HepG2 (cell line): ENCODE measurements around the gene ZNF385B. TPM values are rescaled to one million over a fixed set of nuclear protein-coding genes. Genes with fewer than 3 reads are reported as not detected.

Source experiments
- ATAC-seq: fragments of 200-7000 bp; cut with Tn5 transposase; 3 replicates; pipeline ENCODE4 v1.9.1; 2020; ENCODE audit warnings: mild to moderate bottlenecking, moderate library complexity
- BruUV-seq: library from RNA; stranded (reverse); fragments of 400-500 nt; replicated peaks from 2 replicates; lab custom pipeline; 2021; lab: Mats Ljungman, UMichigan
- CTCF ChIA-PET: fragments of 300-600 bp; formaldehyde crosslinking; extraction: SDS; loops from one replicate; lab custom pipeline; 2021; ENCODE audit warnings: low total read pairs, inconsistent platforms, low intra/inter-chr PET ratio; lab: Yijun Ruan, JAX
- POLR2A ChIA-PET: fragments of 350-600 bp; sonication (Branson Sonifier 250); formaldehyde crosslinking; loops from one replicate; lab custom pipeline; 2020; ENCODE audit warnings: antibody characterized with exemption, inconsistent platforms; lab: Yijun Ruan, JAX
- DNase-seq: peaks from one replicate; pipeline ENCODE4 v3.0.0-alpha.2; 2015; ENCODE audit warnings: low spot score
- FAIRE-seq: peaks from 3 replicates; lab custom pipeline; 2011; peaks lifted over from hg19 to GRCh38; lab: Jason Lieb, UNC
- H2AFZ ChIP-seq: one replicate; pipeline ENCODE4 v1.6.1; 2011; ENCODE audit warnings: low read length, inconsistent platforms
- H3K27ac ChIP-seq: fragments of 300-600 bp; 3 replicates; pipeline ENCODE4 v1.8.0; 2011; ENCODE audit warnings: mixed run types, mild to moderate bottlenecking, mixed read lengths, low read length, inconsistent platforms; ENCODE audit not compliant: insufficient read depth; ENCODE audit errors: extremely low read length
- H3K27me3 ChIP-seq, 2 experiments: fragments of 200-600 bp in 1 of 2; 2 replicates in 1 of 2; 3 replicates in 1 of 2; pipeline versions ENCODE4 v1.6.0 to v1.8.0; 2011; ENCODE audit warnings: low read length in 2 of 2, mild to moderate bottlenecking in 2 of 2, moderate library complexity in 2 of 2, inconsistent platforms in 1 of 2; ENCODE audit not compliant: insufficient read depth in 2 of 2, control insufficient read depth in 1 of 2
- H3K36me3 ChIP-seq, 2 experiments: fragments of 200-600 bp in 1 of 2; replicated peaks in 1 of 2; 2 replicates in 1 of 2; 3 replicates in 1 of 2; pipeline versions ENCODE4 v1.5.1 to v1.8.0; 2011; ENCODE audit warnings: low read length in 2 of 2, inconsistent platforms in 1 of 2; ENCODE audit not compliant: insufficient read depth in 2 of 2, control insufficient read depth in 1 of 2
- H3K4me1 ChIP-seq: 2 replicates; pipeline ENCODE4 v1.5.1; 2012; ENCODE audit warnings: low read length, inconsistent platforms; ENCODE audit not compliant: insufficient read depth
- H3K4me2 ChIP-seq: 2 replicates; pipeline ENCODE4 v1.6.0; 2011; ENCODE audit warnings: low read depth, low read length, inconsistent platforms
- H3K4me3 ChIP-seq, 3 experiments: fragments of 200-600 bp in 1 of 3; sonication (generic), shearing (Covaris generic) in 1 of 3; replicated peaks in 1 of 3; 2 replicates each; pipeline ENCODE4 v1.5.1; 2011 to 2016; ENCODE audit warnings: low read length in 3 of 3, inconsistent platforms in 2 of 3, low read depth in 2 of 3, mild to moderate bottlenecking in 2 of 3, control low read depth in 1 of 3, mixed read lengths in 1 of 3; ENCODE audit not compliant: insufficient read depth in 1 of 3
- H3K79me2 ChIP-seq: one replicate; pipeline ENCODE4 v1.6.1; 2011; ENCODE audit warnings: low read length, inconsistent platforms; ENCODE audit not compliant: insufficient read depth
- H3K9ac ChIP-seq: 2 replicates; pipeline ENCODE4 v1.6.0; 2011; ENCODE audit warnings: mild to moderate bottlenecking, low read depth, low read length, inconsistent platforms; ENCODE audit not compliant: insufficient read depth
- H3K9me3 ChIP-seq: 2 replicates; pipeline ENCODE4 v1.5.1; 2012; ENCODE audit warnings: mild to moderate bottlenecking, low read length
- H4K20me1 ChIP-seq: 2 replicates; pipeline ENCODE4 v1.6.0; 2011; ENCODE audit warnings: inconsistent platforms, mild to moderate bottlenecking, low read length, moderate library complexity; ENCODE audit not compliant: insufficient read depth
- ZNF530 ChIP-seq: sonication (generic); formaldehyde crosslinking; IDR thresholded peaks from 2 replicates; pipeline ENCODE4 v1.5.0; 2020; ENCODE audit warnings: low read depth, mild to moderate bottlenecking, missing genetic modification reagents
- WGBS: methylation state at CpG from one replicate; pipeline ENCODE4 v1.1.6; 2017; ENCODE audit warnings: low lambda C conversion rate; 5-methylcytosine and 5-hydroxymethylcytosine counted together
- in situ Hi-C: cut with HindIII; loops from 2 replicates; pipeline ENCODE4 v1.10.0; 2017; ENCODE audit warnings: low pct_unique_long_range_greater_than_20kb; ENCODE audit not compliant: extremely low pct_ligation_motif_present
- intact Hi-C: fragments of 100-400 bp; cut with micrococcal nuclease; formaldehyde crosslinking; loops from one replicate; pipeline ENCODE4 v1.10.0; 2022; ENCODE audit not compliant: unreplicated experiment
- polyA plus RNA-seq, 8 experiments: library from polyadenylated mRNA; depleted of rRNA in 3 of 8; stranded (reverse) in 7 of 8; unstranded in 1 of 8; fragments of >200 nt; fragmentation: Illumina TruSeq in 4 of 8; extraction: Trizol in 4 of 8; gene quantifications; 2 replicates each; pipeline versions ENCODE4 v1.2.1 to v1.2.3, GENCODE V29; 2011 to 2016; ENCODE audit warnings: low read depth in 4 of 8, missing spikeins in 1 of 8, mixed read lengths in 1 of 8; ENCODE audit not compliant: insufficient read depth in 1 of 8
- total RNA-seq, 5 experiments: library from RNA; depleted of rRNA; stranded (reverse); fragments of >200 nt; fragmentation: Illumina TruSeq; extraction: Trizol; gene quantifications; 2 replicates each; pipeline ENCODE4 v1.2.3, GENCODE V29; 2016; ENCODE audit warnings: low read depth in 1 of 5
- TF ChIP-seq, protein P1 (sequence below): sonication (generic); formaldehyde crosslinking; IDR thresholded peaks from 2 replicates; pipeline ENCODE4 v1.4.0; 2020; ENCODE audit warnings: missing genetic modification reagents
- TF ChIP-seq, protein P2 (sequence below): sonication (generic); formaldehyde crosslinking; IDR thresholded peaks from 2 replicates; pipeline ENCODE4 v1.5.0; 2020; ENCODE audit warnings: mild to moderate bottlenecking, missing genetic modification reagents, moderate library complexity
- TF ChIP-seq, protein P3 (sequence below): sonication (generic); formaldehyde crosslinking; IDR thresholded peaks from 2 replicates; pipeline ENCODE4 v1.5.0; 2020; ENCODE audit warnings: missing genetic modification reagents
- TF ChIP-seq, protein P4 (sequence below): sonication (generic); formaldehyde crosslinking; IDR thresholded peaks from 2 replicates; pipeline ENCODE4 v1.8.0; 2022; ENCODE audit warnings: mild to moderate bottlenecking, missing genetic modification reagents; ENCODE audit not compliant: insufficient replicate concordance

Gene ZNF385B
- total and polyA plus RNA-seq, 2 of the 13 experiments (the other 11 are each of a cell fraction or from before 2014, with no cell fraction given) = 3.3 to 6.7 TPM

DNA sequence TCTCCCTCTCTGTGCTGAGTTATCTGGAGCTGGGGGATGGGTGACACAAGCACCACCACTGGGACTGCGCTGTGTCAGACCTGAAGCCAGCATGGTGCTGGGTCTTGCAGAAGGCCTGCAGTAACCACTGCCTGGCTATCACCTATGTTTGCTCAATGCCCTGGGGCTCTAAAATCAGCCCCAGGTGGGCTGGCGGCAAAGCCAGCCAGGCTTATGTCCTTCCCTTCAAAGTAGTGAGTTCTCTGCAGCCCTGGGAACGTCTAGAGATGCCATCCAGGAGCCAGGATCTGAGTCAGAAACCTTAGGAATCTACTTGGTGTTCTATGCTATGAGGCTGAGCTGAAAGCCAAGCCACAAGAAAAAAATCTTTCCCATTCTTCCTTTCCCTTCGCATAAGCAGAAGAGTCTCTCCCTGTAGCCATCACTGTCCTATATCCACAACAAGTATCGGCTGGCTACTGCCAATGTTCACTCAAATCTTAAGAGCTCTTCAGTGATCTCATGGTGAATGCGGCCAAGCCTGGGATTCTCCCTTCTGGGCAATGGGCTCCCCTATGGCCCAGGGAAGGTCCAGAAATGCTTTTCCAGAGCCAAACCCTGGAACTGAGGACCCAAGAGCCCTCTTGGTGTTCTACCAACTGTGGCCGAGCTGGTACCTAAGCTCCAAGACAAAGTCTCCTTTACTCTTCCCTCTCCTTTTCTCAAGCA, 248.7 kb downstream of the ZNF385B start:
- POLR2A ChIA-PET = interaction anchor here (1.4 kb wide), 1 partner anchor 19 kb away, joined by 3 read pairs; no protein-coding TSS in a partner anchor
- peak; percentile 37; the same call in 2 of the 3 replicates for ATAC-seq

More for the DNA sequence above, 248.7 kb downstream of the ZNF385B start:
- H3K36me3 ChIP-seq = no peaks in the 10 kb centered on the region
- DNase-seq = no peak
- no peak for FAIRE-seq
- 61% methylated on average over 7 of the region's 7 CpGs for WGBS
- H3K27me3 ChIP-seq = no peaks in the 10 kb centered on the region
- H3K9me3 ChIP-seq = no peaks in the 10 kb centered on the region
- H3K4me2 ChIP-seq = no peak overlapping the region
- H4K20me1 ChIP-seq = no peaks in the 10 kb centered on the region
- TF ChIP-seq, protein P1, sequence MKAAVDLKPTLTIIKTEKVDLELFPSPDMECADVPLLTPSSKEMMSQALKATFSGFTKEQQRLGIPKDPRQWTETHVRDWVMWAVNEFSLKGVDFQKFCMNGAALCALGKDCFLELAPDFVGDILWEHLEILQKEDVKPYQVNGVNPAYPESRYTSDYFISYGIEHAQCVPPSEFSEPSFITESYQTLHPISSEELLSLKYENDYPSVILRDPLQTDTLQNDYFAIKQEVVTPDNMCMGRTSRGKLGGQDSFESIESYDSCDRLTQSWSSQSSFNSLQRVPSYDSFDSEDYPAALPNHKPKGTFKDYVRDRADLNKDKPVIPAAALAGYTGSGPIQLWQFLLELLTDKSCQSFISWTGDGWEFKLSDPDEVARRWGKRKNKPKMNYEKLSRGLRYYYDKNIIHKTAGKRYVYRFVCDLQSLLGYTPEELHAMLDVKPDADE (CRISPR knock-in tag) = no peak
- TF ChIP-seq, protein P2, sequence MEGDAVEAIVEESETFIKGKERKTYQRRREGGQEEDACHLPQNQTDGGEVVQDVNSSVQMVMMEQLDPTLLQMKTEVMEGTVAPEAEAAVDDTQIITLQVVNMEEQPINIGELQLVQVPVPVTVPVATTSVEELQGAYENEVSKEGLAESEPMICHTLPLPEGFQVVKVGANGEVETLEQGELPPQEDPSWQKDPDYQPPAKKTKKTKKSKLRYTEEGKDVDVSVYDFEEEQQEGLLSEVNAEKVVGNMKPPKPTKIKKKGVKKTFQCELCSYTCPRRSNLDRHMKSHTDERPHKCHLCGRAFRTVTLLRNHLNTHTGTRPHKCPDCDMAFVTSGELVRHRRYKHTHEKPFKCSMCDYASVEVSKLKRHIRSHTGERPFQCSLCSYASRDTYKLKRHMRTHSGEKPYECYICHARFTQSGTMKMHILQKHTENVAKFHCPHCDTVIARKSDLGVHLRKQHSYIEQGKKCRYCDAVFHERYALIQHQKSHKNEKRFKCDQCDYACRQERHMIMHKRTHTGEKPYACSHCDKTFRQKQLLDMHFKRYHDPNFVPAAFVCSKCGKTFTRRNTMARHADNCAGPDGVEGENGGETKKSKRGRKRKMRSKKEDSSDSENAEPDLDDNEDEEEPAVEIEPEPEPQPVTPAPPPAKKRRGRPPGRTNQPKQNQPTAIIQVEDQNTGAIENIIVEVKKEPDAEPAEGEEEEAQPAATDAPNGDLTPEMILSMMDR (CRISPR knock-in tag) = no peak
- TF ChIP-seq, protein P3, sequence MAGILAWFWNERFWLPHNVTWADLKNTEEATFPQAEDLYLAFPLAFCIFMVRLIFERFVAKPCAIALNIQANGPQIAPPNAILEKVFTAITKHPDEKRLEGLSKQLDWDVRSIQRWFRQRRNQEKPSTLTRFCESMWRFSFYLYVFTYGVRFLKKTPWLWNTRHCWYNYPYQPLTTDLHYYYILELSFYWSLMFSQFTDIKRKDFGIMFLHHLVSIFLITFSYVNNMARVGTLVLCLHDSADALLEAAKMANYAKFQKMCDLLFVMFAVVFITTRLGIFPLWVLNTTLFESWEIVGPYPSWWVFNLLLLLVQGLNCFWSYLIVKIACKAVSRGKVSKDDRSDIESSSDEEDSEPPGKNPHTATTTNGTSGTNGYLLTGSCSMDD (CRISPR knock-in tag) = no peak
- TF ChIP-seq, protein P4, sequence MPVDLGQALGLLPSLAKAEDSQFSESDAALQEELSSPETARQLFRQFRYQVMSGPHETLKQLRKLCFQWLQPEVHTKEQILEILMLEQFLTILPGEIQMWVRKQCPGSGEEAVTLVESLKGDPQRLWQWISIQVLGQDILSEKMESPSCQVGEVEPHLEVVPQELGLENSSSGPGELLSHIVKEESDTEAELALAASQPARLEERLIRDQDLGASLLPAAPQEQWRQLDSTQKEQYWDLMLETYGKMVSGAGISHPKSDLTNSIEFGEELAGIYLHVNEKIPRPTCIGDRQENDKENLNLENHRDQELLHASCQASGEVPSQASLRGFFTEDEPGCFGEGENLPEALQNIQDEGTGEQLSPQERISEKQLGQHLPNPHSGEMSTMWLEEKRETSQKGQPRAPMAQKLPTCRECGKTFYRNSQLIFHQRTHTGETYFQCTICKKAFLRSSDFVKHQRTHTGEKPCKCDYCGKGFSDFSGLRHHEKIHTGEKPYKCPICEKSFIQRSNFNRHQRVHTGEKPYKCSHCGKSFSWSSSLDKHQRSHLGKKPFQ (CRISPR knock-in tag) = no peak
- no peak for TF ChIP-seq ZNF530
- BruUV-seq = no TSS peak
- in situ Hi-C loops (no loop called here), intact Hi-C loops (no loop called here)
- no peak overlapping the region for H3K4me3 ChIP-seq
- no peak overlapping the region for H2AFZ ChIP-seq
- CTCF ChIA-PET = no interaction called here
- H3K9ac ChIP-seq = no peak overlapping the region
- H3K4me1 ChIP-seq = peaks cover 5% of the 10 kb centered on the region; the same call in 1 of the 2 replicates
- H3K79me2 ChIP-seq = no peaks in the 10 kb centered on the region
- H3K27ac ChIP-seq = no peak overlapping the region
